Activated naive CD4-positive, alpha-beta T cell treated with anti-CD3 and anti-CD28 coated beads, Interleukin-2, amount 10 ng/mL, durations not matched to agents 7 days and 5 days (primary cell): Measurements from ENCODE around the gene DHDDS.

Experiments
- CTCF ChIA-PET: fragments of 350-600 bp; sonication (Branson Sonifier 250); formaldehyde crosslinking; loops from one replicate; lab custom pipeline; 2021; ENCODE audit warnings: antibody characterized with exemption; lab: Charles Lee
- DNase-seq: peaks from one replicate; pipeline ENCODE4 v3.0.0-alpha.2; 2020
- H3K27ac Mint-ChIP-seq: one replicate; pipeline ENCODE4 v1.8.0; 2021; ENCODE audit warnings: mild to moderate bottlenecking, moderate library complexity, mixed read lengths
- H3K27me3 Mint-ChIP-seq: one replicate; pipeline ENCODE4 v1.8.0; 2021; ENCODE audit warnings: mild to moderate bottlenecking, mixed read lengths
- H3K36me3 Mint-ChIP-seq: one replicate; pipeline ENCODE4 v1.8.0; 2021; ENCODE audit warnings: mixed read lengths
- H3K4me1 Mint-ChIP-seq: one replicate; pipeline ENCODE4 v1.8.0; 2021; ENCODE audit warnings: mixed read lengths
- H3K4me3 Mint-ChIP-seq: one replicate; pipeline ENCODE4 v1.8.0; 2021; ENCODE audit warnings: mild to moderate bottlenecking, moderate library complexity, mixed read lengths
- H3K9me3 Mint-ChIP-seq: one replicate; pipeline ENCODE4 v1.8.0; 2021; ENCODE audit warnings: mixed read lengths

The DHDDS gene

DNA sequence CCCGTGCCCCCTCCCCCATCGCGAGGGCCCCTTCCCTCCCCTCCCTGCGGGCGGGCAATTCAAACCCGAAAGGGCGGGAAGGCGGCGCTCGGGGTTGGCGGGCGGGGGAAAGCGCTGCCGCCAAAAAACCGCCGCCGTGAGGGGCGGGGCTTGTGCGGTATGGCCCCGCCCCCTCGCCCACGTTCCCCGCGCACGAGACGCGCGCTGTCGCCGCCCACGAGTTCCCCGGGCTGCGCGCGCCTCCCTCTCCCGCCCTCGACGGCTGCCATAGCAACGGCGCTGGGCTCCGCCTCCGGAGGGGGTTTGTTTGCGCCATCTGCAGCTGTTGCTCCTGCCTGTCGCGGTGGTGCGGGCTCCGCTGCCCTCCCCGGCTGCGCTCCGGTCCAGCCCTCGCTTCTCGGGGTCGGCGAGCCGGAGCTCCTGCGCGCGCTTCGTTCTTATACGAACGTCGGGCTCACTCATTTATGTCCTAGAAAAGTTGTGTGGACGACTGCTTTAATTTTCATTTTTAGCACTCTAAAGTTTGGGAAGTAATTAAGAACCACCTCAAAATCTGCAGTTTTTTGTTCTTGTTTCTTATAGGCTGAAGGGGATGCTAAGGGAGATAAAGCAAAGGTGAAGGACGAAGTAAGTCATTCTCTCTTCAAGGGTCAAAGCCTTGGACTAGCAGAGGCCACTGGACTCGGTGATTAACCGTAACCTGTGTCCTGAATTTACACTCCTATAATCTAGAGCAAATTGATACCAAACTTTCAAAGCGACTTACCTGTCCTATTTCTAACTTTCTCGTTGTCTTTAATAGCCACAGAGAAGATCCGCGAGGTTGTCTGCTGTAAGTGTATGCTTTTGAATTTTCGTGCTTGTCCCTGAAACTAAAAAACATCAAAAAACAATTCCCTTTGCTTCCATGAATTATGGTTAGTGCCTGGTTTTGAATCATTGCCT is 41.1 kb downstream of the DHDDS start:
- Mint-ChIP-seq H3K36me3 (peaks cover 57% of the 10 kb centered on the region), H3K4me1 (peaks cover 60% of the 10 kb centered on the region)
- CTCF ChIA-PET: interaction anchor here (0.6 kb wide), 1 partner anchor 76 kb away, joined by 3 read pairs; no protein-coding TSS in a partner anchor

DNA sequence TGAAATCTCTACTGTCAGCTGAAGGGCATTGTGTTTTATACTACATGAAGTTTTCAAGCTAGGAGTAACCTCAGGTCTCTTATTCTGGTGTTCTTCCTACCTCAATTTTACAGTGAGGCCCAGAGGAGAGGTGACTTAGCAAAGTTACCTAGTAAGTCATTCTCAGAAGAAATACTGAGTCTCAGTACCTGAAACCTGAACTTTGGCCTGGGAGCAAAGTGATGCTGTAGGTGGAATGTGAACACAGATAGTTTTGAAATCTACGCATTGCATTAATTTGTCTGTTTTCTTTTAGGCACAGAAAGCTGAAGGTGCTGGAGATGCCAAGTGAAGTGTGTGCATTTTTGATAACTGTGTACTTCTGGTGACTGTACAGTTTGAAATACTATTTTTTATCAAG is 42.7 kb downstream of the DHDDS start:
- peaks cover 54% of the 10 kb centered on the region for H3K4me1 Mint-ChIP-seq
- peak overlapping the region; percentile 86 for H3K4me3 Mint-ChIP-seq
- H3K9me3 Mint-ChIP-seq: no peaks in the 10 kb centered on the region
- H3K36me3 Mint-ChIP-seq: peaks cover 57% of the 10 kb centered on the region
- CTCF ChIA-PET: no interaction called here
- peak overlapping the region; percentile 67 for H3K27ac Mint-ChIP-seq
- no peaks in the 10 kb centered on the region for H3K27me3 Mint-ChIP-seq
- no peak for DNase-seq

More for the DNA sequence above, 41.1 kb downstream of the DHDDS start:
- DNase-seq: peak; percentile 96
- peak overlapping the region; percentile 84 for H3K27ac Mint-ChIP-seq
- no peaks in the 10 kb centered on the region for H3K9me3 Mint-ChIP-seq
- no peaks in the 10 kb centered on the region for H3K27me3 Mint-ChIP-seq
- H3K4me3 Mint-ChIP-seq: peak overlapping the region; percentile 86

DNA sequence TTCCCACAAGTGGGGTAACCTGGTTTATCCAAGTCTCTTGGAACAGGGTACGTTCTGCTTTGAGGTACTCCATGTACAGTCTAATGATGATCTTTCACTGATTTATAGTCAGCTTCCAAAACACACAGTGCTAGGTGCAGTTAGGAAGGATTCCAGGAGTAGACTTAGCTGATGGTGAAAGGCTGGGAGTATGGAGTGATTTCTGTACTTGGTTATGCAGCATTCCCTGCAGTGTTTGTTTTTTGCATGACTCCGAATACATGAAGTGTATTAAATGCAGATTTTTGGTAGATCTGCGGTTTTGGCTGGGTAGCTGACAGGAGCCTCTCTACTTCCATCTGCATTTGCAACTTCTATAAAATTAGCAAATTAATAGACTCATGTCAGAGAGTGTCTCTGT is 43.9 kb downstream of the DHDDS start:
- DNase-seq: no peak
- CTCF ChIA-PET: interaction anchor here (0.6 kb wide), 1 partner anchor 55 kb away, joined by 3 read pairs; no protein-coding TSS in a partner anchor
- H3K4me3 Mint-ChIP-seq: no peak overlapping the region
- H3K4me1 Mint-ChIP-seq: peaks cover 42% of the 10 kb centered on the region
- peaks cover 56% of the 10 kb centered on the region for H3K36me3 Mint-ChIP-seq
- H3K9me3 Mint-ChIP-seq: no peaks in the 10 kb centered on the region
- H3K27ac Mint-ChIP-seq: peak overlapping the region; percentile 12
- no peaks in the 10 kb centered on the region for H3K27me3 Mint-ChIP-seq

DNA sequence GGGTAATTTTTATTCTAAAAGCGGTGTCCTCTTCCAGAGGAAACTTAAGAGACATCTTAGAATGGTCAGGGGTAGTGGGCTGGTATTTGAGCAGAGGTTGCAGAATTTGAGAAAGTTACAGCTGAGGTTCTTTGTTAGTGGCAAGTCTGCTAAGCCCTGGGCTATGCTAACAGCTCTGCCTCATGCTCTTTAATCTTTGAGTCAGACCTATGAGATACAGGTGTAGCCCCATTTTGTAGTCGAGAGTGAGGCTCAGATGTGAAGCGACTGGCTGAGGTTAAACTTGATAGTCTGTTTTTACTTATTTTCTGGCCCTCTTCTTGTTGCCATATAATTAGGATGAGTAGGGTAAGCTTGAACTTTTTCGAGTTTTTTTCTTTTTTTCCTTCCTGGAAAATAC is 44.8 kb downstream of the DHDDS start:
- Mint-ChIP-seq H3K36me3 (peaks cover 60% of the 10 kb centered on the region), H3K4me3 (no peak overlapping the region), H3K27ac (peak overlapping the region; percentile 71), H3K27me3 (no peaks in the 10 kb centered on the region), H3K4me1 (peaks cover 36% of the 10 kb centered on the region), H3K9me3 (no peaks in the 10 kb centered on the region)
- CTCF ChIA-PET: no interaction called here
- DNase-seq: no peak

DNA sequence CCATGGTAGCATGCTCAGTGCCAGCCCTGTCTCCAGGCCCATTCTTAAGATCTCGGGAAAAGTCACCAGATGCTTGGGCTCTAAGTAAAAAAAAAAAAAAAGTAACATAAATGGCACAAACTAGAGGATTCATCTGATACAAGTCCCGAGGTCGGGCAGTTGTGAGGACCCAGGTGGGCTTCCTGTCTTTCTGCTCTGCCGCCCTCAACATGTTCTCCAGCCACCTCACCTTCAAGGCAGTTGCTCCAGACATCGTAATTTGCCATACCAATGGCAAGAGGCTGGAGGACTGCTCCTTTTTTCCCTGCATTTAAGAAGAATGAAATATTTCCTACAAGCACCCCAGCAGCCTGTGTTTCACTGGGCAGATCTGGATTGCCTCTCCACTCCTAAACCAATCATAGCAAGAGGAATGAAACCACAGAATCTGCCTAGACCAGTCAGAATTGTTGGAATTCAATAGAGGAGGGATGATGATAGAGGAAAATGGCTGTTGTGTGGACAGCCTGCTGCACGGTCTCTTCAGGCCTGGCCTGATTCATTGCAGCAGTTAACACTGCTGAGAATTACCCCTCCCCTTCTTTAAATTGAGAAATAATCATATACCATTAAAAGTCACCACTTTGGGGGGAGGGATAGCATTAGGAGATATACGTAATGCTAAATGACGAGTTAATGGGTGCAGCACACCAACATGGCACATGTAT is 45.5 kb downstream of the DHDDS start:
- Mint-ChIP-seq H3K36me3 (peaks cover 61% of the 10 kb centered on the region), H3K27ac (peak overlapping the region; percentile 71), H3K4me3 (no peak overlapping the region), H3K4me1 (peaks cover 36% of the 10 kb centered on the region), H3K27me3 (no peaks in the 10 kb centered on the region), H3K9me3 (no peaks in the 10 kb centered on the region)
- CTCF ChIA-PET: no interaction called here
- DNase-seq: no peak

DNA sequence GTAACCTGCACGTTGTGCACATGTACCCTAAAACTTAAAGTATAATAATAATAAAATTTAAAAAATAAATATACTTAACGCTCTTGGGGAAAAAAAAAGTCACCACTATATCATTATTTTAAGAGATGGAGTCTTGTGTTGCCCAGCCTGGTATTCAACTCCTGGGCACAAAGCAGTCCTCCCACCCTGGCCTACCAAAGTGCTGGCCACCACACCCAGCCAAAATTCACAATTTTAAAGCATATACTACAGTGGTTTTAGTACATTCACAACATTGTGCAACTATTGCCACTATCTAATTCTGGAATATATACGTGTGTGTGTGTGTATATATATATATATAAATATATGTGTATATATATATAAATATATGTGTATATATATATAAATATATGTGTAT is 46.0 kb downstream of the DHDDS start:
- Mint-ChIP-seq H3K4me3 (no peak overlapping the region), H3K9me3 (no peaks in the 10 kb centered on the region), H3K36me3 (peaks cover 63% of the 10 kb centered on the region), H3K27ac (no peak overlapping the region), H3K4me1 (peaks cover 34% of the 10 kb centered on the region), H3K27me3 (no peaks in the 10 kb centered on the region)
- CTCF ChIA-PET: no interaction called here
- no peak for DNase-seq

DNA sequence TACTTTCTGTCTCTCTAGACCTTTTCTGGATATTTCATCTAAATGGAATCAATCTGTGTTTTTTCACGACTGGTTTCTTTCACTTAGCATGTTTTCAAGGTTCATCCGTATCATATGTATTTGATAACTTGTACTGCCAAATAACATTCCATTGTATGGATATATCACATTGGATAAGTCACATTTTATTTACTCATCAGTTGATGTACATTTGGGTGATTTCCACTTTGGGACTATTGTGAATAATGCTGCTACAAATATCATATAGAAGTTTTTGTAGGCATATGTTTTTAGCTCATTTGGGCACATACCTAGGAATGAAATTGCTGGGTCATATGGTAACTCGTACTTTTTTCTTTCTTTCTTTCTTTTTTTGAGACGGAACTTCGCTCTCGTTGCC is 46.9 kb downstream of the DHDDS start:
- DNase-seq: no peak
- CTCF ChIA-PET: no interaction called here
- Mint-ChIP-seq H3K4me1 (peaks cover 27% of the 10 kb centered on the region), H3K4me3 (no peak overlapping the region), H3K36me3 (peaks cover 55% of the 10 kb centered on the region), H3K27ac (peak overlapping the region; percentile 28), H3K27me3 (no peaks in the 10 kb centered on the region), H3K9me3 (no peaks in the 10 kb centered on the region)

DNA sequence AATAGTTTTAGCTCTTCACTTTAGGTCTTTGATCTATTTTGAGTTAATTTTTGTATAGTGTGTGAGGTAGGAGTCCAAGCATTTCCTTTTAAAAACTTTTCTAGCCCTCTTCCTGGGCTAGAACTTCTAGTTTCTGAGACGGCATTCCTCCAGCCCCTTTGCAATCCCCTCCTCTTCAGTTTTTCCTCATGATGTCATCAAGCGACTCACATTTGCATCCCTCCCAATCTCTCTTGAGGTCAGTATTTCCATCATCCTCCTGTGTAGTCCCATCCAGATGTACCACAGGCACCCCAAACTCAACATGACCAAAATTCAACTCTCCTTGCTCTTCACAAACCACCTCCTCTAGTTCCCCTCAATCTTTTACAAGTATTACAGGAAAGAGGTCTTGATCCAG is 50.8 kb downstream of the DHDDS start:
- CTCF ChIA-PET: no interaction called here
- peaks cover 3% of the 10 kb centered on the region for H3K4me1 Mint-ChIP-seq
- no peak for DNase-seq
- peaks cover 22% of the 10 kb centered on the region for H3K36me3 Mint-ChIP-seq
- peaks cover 4% of the 10 kb centered on the region for H3K27me3 Mint-ChIP-seq
- H3K4me3 Mint-ChIP-seq: no peak overlapping the region
- H3K27ac Mint-ChIP-seq: no peak overlapping the region
- no peaks in the 10 kb centered on the region for H3K9me3 Mint-ChIP-seq

DNA sequence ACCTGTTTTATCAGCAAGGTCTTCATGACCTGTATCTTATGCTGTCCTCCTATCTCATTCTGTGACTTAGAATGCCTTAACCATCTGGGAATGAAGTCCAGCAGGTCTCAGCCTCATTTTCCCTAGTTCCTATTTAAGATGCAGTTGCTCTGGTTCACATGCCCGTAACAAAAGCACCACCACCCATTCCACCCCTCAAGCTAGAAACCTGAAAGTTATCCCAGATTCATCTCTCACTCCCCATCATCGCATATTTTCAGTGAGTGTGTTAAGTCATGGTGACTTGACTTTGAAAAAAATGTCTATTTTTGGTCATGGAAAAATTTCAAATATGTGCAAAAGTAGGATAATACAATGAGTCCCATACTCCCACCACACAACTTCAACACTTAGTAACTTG is 51.9 kb downstream of the DHDDS start:
- Mint-ChIP-seq H3K27me3 (peaks cover 4% of the 10 kb centered on the region), H3K27ac (no peak overlapping the region), H3K9me3 (no peaks in the 10 kb centered on the region), H3K36me3 (peaks cover 17% of the 10 kb centered on the region), H3K4me3 (no peak overlapping the region), H3K4me1 (no peaks in the 10 kb centered on the region)
- DNase-seq: no peak
- CTCF ChIA-PET: no interaction called here

DNA sequence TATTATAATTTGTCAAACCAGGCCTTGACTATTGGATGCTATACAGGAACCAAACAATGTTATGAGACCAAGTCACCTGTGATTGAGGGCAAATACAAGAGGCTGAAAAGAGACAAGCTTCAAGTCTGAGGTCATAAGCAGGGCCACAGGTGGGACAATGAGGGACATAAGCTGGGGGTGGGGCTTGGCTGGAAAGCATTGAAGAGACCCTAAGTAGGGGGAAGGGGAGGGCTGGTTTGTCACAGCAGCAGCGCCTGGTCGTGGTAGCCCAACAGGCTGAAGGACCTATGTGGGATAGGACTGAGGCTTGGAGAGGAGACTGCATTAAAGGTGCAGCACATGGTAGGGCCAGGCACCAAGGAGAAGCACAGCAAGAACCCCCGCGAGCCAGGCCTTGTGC is 58.0 kb downstream of the DHDDS start:
- Mint-ChIP-seq H3K4me3 (no peak overlapping the region), H3K27ac (no peak overlapping the region), H3K27me3 (peaks cover 22% of the 10 kb centered on the region), H3K36me3 (no peaks in the 10 kb centered on the region), H3K9me3 (no peaks in the 10 kb centered on the region), H3K4me1 (no peaks in the 10 kb centered on the region)
- CTCF ChIA-PET: no interaction called here
- no peak for DNase-seq

DNA sequence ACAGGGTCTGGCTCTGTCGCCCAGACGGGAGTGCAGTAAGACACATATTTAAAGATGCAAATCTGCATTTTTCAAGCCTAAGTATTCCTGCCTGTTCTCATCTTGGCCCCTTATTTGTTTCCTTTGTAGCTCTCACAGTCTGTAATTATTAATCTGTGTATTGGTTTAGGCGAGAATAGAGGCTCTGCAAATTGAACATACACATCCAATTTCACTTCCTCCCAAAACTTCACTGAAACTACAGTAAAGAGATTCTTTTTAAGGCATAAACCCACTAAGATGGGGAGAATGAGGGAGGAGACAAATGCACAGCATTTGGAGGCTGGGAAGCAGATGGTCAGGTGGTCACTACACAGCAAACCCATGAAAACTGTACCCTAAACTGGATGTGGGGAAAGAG is 61.1 kb downstream of the DHDDS start:
- peaks cover 10% of the 10 kb centered on the region for H3K4me1 Mint-ChIP-seq
- H3K27me3 Mint-ChIP-seq: peaks cover 17% of the 10 kb centered on the region
- no peaks in the 10 kb centered on the region for H3K36me3 Mint-ChIP-seq
- DNase-seq: no peak
- no peaks in the 10 kb centered on the region for H3K9me3 Mint-ChIP-seq
- no peak overlapping the region for H3K4me3 Mint-ChIP-seq
- CTCF ChIA-PET: no interaction called here
- H3K27ac Mint-ChIP-seq: no peak overlapping the region

DNA sequence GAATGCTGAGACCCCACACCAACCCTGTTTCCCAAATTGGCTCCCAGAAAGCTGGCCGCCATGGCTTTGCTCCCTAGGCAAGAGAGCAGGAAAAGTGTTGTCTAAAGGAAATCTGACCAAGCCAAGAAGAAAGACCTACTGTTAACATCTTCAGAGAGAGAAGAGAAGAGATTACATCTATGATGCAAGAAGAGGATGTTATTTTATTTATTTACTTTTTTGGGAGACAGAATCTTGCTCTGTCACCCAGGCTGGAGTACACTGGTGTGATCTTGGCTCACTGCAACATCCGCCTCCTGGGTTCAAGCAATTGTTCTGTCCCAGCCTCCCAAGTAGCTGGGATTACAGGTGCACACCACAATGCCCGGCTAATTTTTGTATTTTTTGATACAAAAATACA is 61.8 kb downstream of the DHDDS start:
- Mint-ChIP-seq H3K27ac (no peak overlapping the region), H3K4me3 (no peak overlapping the region), H3K36me3 (no peaks in the 10 kb centered on the region), H3K9me3 (no peaks in the 10 kb centered on the region), H3K4me1 (peaks cover 14% of the 10 kb centered on the region), H3K27me3 (peaks cover 17% of the 10 kb centered on the region)
- no peak for DNase-seq
- CTCF ChIA-PET: no interaction called here

DNA sequence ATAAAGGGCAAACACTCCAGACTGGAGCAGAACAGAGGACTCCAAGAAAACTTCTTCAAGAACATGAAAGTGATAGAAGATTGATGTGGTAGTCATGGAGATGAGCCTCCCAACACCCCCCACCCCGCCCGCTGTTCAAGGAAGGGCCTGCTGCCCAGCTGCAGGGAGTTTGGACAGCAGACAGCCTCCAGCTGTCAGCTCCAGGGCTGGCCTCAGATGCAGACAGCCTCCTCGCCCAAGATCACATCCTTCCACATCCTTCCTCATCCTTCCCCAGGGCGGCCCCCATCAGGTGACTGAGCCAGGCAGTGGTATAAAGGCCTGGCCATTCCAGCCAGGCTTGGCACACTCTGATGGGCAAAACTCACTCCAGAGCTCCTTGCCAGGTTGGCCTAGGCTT is 64.7 kb downstream of the DHDDS start:
- CTCF ChIA-PET: interaction anchor here (0.7 to 1.1 kb wide), 3 partner anchors 168 to 293 kb away, joined by 3 read pairs; no protein-coding TSS in a partner anchor
- Mint-ChIP-seq H3K4me3 (no peak overlapping the region), H3K27ac (no peak overlapping the region), H3K27me3 (peaks cover 10% of the 10 kb centered on the region), H3K9me3 (no peaks in the 10 kb centered on the region), H3K36me3 (no peaks in the 10 kb centered on the region), H3K4me1 (peaks cover 29% of the 10 kb centered on the region)
- DNase-seq: no peak

DNA sequence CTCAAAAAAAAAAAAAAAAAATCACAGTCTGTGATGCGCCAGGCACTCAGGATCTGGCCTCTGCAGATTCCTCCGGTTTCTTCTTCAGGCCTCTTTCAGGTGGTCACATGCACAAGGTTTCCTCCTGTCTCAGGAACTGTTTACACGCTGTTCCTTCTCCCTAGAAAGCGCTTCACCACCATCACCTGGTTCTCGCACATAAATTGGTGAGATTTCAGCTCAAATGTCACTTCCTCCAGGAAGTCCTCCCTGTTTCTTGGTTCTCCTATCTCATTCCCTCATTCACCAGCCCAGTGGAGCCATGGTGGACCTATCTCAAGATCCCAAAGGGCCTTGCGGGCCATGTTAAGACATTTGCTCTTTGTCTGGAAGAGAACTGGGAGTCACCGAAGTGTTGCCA is 66.8 kb downstream of the DHDDS start:
- Mint-ChIP-seq H3K27me3 (peaks cover under 1% of the 10 kb centered on the region), H3K27ac (peak overlapping the region; percentile 9), H3K9me3 (no peaks in the 10 kb centered on the region), H3K4me1 (peaks cover 37% of the 10 kb centered on the region), H3K4me3 (peak overlapping the region; percentile 31), H3K36me3 (no peaks in the 10 kb centered on the region)
- DNase-seq: no peak
- CTCF ChIA-PET: interaction anchor here (1.6 to 5.5 kb wide), 2 partner anchors 40 to 82 kb away, joined by 3 to 51 read pairs; no protein-coding TSS in a partner anchor
